Glutamatergic neuron (in vitro differentiated cells): ENCODE measurements around the gene HHLA2. TPM values are rescaled to one million over a fixed set of nuclear protein-coding genes. Genes with fewer than 3 reads are reported as not detected.

Source experiments
- DNase-seq: peaks from one replicate; pipeline ENCODE4 v3.0.0; 2022
- H3K27ac Mint-ChIP-seq: one replicate; pipeline ENCODE4 v1.8.0; 2020; ENCODE audit warnings: mild to moderate bottlenecking, mixed read lengths, inconsistent platforms; ENCODE audit not compliant: unreplicated experiment
- H3K27me3 Mint-ChIP-seq: one replicate; pipeline ENCODE4 v1.8.0; 2020; ENCODE audit warnings: mild to moderate bottlenecking, moderate library complexity, mixed read lengths, inconsistent platforms; ENCODE audit not compliant: unreplicated experiment
- H3K36me3 Mint-ChIP-seq: one replicate; pipeline ENCODE4 v1.8.0; 2020; ENCODE audit warnings: mild to moderate bottlenecking, mixed read lengths, inconsistent platforms; ENCODE audit not compliant: unreplicated experiment
- H3K4me1 Mint-ChIP-seq: one replicate; pipeline ENCODE4 v1.8.0; 2020; ENCODE audit warnings: mild to moderate bottlenecking, low read depth, mixed read lengths, inconsistent platforms; ENCODE audit not compliant: unreplicated experiment
- H3K4me3 Mint-ChIP-seq: one replicate; pipeline ENCODE4 v1.8.0; 2020; ENCODE audit warnings: mild to moderate bottlenecking, mixed read lengths, inconsistent platforms; ENCODE audit not compliant: unreplicated experiment
- H3K9me3 Mint-ChIP-seq: one replicate; pipeline ENCODE4 v1.8.0; 2020; ENCODE audit warnings: mild to moderate bottlenecking, moderate library complexity, mixed read lengths, inconsistent platforms; ENCODE audit not compliant: unreplicated experiment
- total RNA-seq: library from RNA; stranded (reverse); fragmentation: NEBNext Ultra II Directional; extraction: Animal tissue kit (Norgen Biotek cat#: 25700); gene quantifications from one replicate; pipeline ENCODE4 v1.2.1, GENCODE V29; 2021; ENCODE audit not compliant: unreplicated experiment
- TF ChIP-seq, protein P1 (sequence below): fragments of 200-600 bp; sonication (generic); IDR thresholded peaks from one replicate; pipeline ENCODE4 v1.5.0; 2021; ENCODE audit not compliant: partially characterized antibody, unreplicated experiment

Gene HHLA2
- total RNA-seq, 1 donor from 2014 or later, result not detected

DNA sequence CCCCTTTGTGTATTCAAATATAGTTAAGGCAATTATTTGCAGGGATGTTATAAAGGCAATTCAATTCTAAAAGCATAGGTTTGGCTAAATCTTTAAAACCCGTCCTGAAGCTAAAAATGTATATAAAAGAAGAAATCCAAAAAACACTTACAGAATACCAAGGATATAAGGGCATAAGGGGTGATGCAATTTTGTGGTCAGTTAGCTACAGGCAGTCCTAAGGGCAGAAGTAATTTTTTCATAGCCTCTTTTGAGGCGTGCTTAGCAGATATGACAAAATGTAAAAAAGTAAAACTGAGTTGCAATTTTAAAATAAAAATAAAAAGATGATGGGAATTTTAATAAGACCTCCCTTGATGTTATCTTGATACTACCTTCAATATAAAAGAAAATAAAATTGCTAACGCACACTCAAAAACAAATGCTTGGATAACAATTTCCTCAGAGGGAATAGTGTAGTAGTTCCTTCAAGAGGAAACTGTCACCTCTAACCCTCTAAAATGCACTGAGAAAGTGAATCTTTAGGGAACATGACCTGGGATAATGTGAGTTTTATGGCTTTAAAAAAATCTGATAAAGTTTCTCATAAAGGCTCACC is 109.8 kb downstream of the HHLA2 start:
- Mint-ChIP-seq H3K4me3 (no peak overlapping the region), H3K27ac (no peak overlapping the region), H3K27me3 (no peaks in the 10 kb centered on the region), H3K9me3 (no peaks in the 10 kb centered on the region), H3K4me1 (peaks cover 23% of the 10 kb centered on the region), H3K36me3 (peaks cover 2% of the 10 kb centered on the region)
- TF ChIP-seq, protein P1, sequence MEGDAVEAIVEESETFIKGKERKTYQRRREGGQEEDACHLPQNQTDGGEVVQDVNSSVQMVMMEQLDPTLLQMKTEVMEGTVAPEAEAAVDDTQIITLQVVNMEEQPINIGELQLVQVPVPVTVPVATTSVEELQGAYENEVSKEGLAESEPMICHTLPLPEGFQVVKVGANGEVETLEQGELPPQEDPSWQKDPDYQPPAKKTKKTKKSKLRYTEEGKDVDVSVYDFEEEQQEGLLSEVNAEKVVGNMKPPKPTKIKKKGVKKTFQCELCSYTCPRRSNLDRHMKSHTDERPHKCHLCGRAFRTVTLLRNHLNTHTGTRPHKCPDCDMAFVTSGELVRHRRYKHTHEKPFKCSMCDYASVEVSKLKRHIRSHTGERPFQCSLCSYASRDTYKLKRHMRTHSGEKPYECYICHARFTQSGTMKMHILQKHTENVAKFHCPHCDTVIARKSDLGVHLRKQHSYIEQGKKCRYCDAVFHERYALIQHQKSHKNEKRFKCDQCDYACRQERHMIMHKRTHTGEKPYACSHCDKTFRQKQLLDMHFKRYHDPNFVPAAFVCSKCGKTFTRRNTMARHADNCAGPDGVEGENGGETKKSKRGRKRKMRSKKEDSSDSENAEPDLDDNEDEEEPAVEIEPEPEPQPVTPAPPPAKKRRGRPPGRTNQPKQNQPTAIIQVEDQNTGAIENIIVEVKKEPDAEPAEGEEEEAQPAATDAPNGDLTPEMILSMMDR, result no peak
- no peak for DNase-seq

DNA sequence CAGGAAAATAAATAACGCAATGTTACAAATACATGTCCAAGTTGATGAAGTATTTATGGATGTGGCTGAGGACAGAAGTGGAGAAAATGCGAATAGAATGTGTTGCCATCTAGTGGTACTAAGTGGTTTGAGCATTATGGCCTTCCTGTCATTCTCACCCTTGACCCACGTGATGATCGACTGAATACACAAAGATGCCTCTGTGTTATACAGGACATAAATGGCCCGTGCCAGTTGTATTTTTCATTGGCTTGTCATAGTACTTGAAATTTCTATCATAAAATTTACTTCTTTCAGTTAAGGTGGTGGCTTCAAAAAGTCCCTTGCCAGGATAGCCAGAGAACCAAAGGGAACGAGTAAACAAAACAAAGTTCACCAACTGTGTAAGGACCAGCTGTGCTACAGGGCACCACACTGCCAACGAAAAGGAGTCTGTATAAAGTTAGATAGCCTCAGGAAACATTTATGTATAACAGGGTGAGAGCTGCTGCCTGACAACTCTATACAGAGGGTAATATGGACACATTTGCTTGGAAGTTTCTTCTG is 110.4 kb downstream of the HHLA2 start:
- no peak for DNase-seq
- peaks cover 4% of the 10 kb centered on the region for H3K9me3 Mint-ChIP-seq
- H3K27ac Mint-ChIP-seq, result no peak overlapping the region
- H3K27me3 Mint-ChIP-seq, result peaks cover 2% of the 10 kb centered on the region
- TF ChIP-seq, protein P1, result peak; percentile 59
- H3K36me3 Mint-ChIP-seq, result peaks cover 7% of the 10 kb centered on the region
- no peak overlapping the region for H3K4me3 Mint-ChIP-seq
- peaks cover 23% of the 10 kb centered on the region for H3K4me1 Mint-ChIP-seq

- Mint-ChIP-seq H3K4me3 (no peak overlapping the region), H3K27me3 (peaks cover 2% of the 10 kb centered on the region), H3K4me1 (peaks cover 23% of the 10 kb centered on the region), H3K9me3 (peaks cover 4% of the 10 kb centered on the region), H3K27ac (no peak overlapping the region), H3K36me3 (peaks cover 7% of the 10 kb centered on the region)
- no peak for DNase-seq
- TF ChIP-seq, protein P1, result no peak
Observed at GRCh38 chr3:108407886-108408285, 111.5 kb downstream of the HHLA2 start.

DNA sequence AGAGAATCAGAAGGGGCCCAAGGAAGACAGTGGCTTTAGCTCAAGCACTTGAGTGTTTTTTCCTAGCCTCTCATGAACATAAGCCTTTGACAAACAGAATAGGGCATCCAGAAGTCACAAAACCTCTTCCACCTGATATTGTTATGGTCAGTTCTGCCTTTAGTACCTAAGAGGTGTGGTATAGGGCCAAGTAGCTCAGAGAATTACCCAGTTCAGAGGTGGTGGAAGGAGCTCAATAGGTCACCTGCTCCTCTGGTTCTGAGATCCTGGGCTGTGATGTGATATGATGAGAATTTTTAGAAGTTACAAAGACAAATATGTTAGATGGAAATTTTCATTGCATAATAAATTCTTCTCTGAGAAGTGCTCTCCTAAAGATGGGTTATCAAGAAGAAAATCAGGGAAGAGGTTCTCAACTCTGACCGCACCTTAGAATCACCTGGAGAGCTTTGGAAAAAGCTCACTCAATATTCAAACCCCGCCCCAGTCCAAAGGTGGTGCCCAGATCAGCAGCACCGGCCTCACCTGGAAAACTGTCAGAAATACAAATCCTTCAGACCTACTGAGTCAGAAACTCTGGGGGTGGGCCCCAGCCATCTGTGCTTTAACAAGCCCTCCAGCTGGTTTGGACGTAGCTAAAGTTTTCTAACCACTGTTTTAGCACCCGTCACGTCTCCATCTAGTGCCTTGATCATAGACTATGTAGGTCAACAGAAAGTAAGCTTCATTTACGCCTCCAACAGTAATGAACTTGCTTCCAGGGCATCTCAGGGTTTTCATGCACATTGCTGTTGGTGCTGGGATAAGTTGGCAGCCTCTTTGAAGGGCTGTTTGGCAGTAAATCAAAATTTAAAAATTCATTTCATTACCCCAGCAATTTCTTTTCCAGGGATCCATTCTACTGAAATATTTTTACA is 112.8 kb downstream of the HHLA2 start:
- no peak for DNase-seq
- peaks cover 2% of the 10 kb centered on the region for H3K27me3 Mint-ChIP-seq
- TF ChIP-seq, protein P1, result no peak
- peaks cover 4% of the 10 kb centered on the region for H3K9me3 Mint-ChIP-seq
- H3K27ac Mint-ChIP-seq, result no peak overlapping the region
- H3K36me3 Mint-ChIP-seq, result peaks cover 7% of the 10 kb centered on the region
- peaks cover 23% of the 10 kb centered on the region for H3K4me1 Mint-ChIP-seq
- H3K4me3 Mint-ChIP-seq, result no peak overlapping the region

GRCh38 chr3:108409800-108410178 is 113.4 kb downstream of the HHLA2 start:
- Mint-ChIP-seq H3K27ac (no peak overlapping the region), H3K4me1 (peaks cover 17% of the 10 kb centered on the region), H3K9me3 (peaks cover 4% of the 10 kb centered on the region), H3K27me3 (peaks cover 2% of the 10 kb centered on the region), H3K4me3 (no peak overlapping the region), H3K36me3 (peaks cover 7% of the 10 kb centered on the region)
- DNase-seq, result no peak
- TF ChIP-seq, protein P1, result no peak
